Measurements from ENCODE around the gene IDH3A.

IDH3A gene

GRCh38 chr15:78155355-78155939, 6.3 kb downstream of the IDH3A start:
- TF ChIP-seq ZFX (IDR thresholded peaks at IDR 0.05) (no peak), CTCF (conservative IDR thresholded peaks at IDR 0.05) (no peak)
- H3K27ac ChIP-seq = no peak overlapping the region

GRCh38 chr15:78156653-78157052, 7.5 kb downstream of the IDH3A start:
- H3K27ac ChIP-seq = no peak overlapping the region

GRCh38 chr15:78157203-78157602, 8.0 kb downstream of the IDH3A start:
- H3K27ac ChIP-seq = no peak overlapping the region
- no peak for TF ChIP-seq CTCF (conservative IDR thresholded peaks at IDR 0.05)
- TF ChIP-seq ZFX (IDR thresholded peaks at IDR 0.05) = no peak

More at GRCh38 chr15:78156653-78157052, 7.5 kb downstream of the IDH3A start:
- TF ChIP-seq ZFX (IDR thresholded peaks at IDR 0.05) = no peak
- no peak for TF ChIP-seq CTCF (conservative IDR thresholded peaks at IDR 0.05)

GRCh38 chr15:78159395-78159794, 10.2 kb downstream of the IDH3A start:
- TF ChIP-seq ZFX (IDR thresholded peaks at IDR 0.05) = no peak
- no peak for TF ChIP-seq CTCF (conservative IDR thresholded peaks at IDR 0.05)
- no peak overlapping the region for H3K27ac ChIP-seq

- no peak for TF ChIP-seq CTCF (conservative IDR thresholded peaks at IDR 0.05)
- no peak for TF ChIP-seq ZFX (IDR thresholded peaks at IDR 0.05)
These were observed 12.9 kb downstream of the IDH3A start for GRCh38 chr15:78162038-78162437.

GRCh38 chr15:78164010-78164409, 14.8 kb downstream of the IDH3A start:
- no peak for TF ChIP-seq CTCF (conservative IDR thresholded peaks at IDR 0.05)
- no peak for TF ChIP-seq ZFX (IDR thresholded peaks at IDR 0.05)
- H3K27ac ChIP-seq = no peak overlapping the region

More at GRCh38 chr15:78162038-78162437, 12.9 kb downstream of the IDH3A start:
- H3K27ac ChIP-seq = no peak overlapping the region

GRCh38 chr15:78167227-78167888, 18.2 kb downstream of the IDH3A start:
- TF ChIP-seq ZFX (IDR thresholded peaks at IDR 0.05) (no peak), CTCF (conservative IDR thresholded peaks at IDR 0.05) (no peak)
- H3K27ac ChIP-seq = no peak overlapping the region
